Keratinocyte (primary cell): Measurements from ENCODE around the gene NLGN3.

Experiments
- EZH2 ChIP-seq: IDR thresholded peaks from one replicate; pipeline ENCODE4 v1.6.1; 2012; ENCODE audit warnings: inconsistent platforms, mild to moderate bottlenecking, low read length, moderate library complexity
- TF ChIP-seq, protein P1 (sequence below), 3 experiments: IDR thresholded peaks in 1 of 3; conservative IDR thresholded peaks in 1 of 3; optimal IDR thresholded peaks in 1 of 3; 2 replicates in 2 of 3; 3 replicates in 1 of 3; pipeline versions ENCODE3 to v1.5.1; 2011; ENCODE audit warnings: low read length in 3 of 3, mild to moderate bottlenecking in 3 of 3, moderate library complexity in 2 of 3, control low read depth in 1 of 3, inconsistent platforms in 1 of 3; ENCODE audit not compliant: insufficient read depth in 2 of 3; ENCODE audit errors: extremely low read depth in 1 of 3

DNA sequence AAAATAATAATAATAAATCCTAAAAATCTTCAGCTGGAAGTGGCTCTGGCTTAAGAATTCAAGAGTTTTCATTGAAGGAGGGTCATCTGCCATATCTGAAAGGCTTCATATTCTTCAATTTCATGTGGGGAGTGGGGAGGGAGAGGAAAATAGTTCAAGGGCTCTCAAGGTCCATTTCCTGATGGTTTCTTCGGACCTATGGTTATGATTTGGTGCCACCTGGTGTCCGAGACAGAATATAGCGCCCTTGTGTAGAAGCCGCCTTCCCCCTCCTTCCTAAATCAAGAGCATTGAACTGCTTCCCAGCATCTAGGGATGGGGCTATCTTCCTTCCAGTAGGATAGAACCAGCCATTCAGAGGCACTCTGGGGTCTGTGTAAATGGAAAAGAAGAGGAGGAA, 34.3 kb downstream of the NLGN3 start:
- TF ChIP-seq, protein P1, sequence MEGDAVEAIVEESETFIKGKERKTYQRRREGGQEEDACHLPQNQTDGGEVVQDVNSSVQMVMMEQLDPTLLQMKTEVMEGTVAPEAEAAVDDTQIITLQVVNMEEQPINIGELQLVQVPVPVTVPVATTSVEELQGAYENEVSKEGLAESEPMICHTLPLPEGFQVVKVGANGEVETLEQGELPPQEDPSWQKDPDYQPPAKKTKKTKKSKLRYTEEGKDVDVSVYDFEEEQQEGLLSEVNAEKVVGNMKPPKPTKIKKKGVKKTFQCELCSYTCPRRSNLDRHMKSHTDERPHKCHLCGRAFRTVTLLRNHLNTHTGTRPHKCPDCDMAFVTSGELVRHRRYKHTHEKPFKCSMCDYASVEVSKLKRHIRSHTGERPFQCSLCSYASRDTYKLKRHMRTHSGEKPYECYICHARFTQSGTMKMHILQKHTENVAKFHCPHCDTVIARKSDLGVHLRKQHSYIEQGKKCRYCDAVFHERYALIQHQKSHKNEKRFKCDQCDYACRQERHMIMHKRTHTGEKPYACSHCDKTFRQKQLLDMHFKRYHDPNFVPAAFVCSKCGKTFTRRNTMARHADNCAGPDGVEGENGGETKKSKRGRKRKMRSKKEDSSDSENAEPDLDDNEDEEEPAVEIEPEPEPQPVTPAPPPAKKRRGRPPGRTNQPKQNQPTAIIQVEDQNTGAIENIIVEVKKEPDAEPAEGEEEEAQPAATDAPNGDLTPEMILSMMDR (optimal IDR thresholded peaks at IDR 0.05 in 1 of 3, IDR thresholded peaks at IDR 0.05 in 1 of 3, conservative IDR thresholded peaks at IDR 0.05 in 1 of 3; ENCODE audit: extremely low read depth in 1 of 3, insufficient read depth in 2 of 3, low read length in 3 of 3): peak; percentile 67 to 74 (median 67)
- no peak for TF ChIP-seq EZH2
